ENCODE measurements around the gene SEC61B.

SEC61B gene

DNA sequence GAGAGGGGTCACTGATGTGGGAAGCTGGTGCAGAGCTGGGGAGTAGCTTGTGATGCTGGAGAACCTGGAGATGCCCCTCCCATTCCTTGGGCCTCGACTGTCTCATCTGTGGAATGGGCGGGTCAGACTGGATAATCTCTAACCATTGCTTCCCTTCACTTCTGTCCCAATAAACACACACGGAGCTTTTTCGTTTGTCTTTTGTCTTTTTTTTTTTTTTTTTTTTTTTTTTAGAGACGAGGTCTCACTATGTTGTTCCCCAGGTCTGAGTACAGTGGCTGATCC lies 36.8 kb upstream of the SEC61B start:
- H3K27ac ChIP-seq, result no peak overlapping the region
- TF ChIP-seq, protein P1, sequence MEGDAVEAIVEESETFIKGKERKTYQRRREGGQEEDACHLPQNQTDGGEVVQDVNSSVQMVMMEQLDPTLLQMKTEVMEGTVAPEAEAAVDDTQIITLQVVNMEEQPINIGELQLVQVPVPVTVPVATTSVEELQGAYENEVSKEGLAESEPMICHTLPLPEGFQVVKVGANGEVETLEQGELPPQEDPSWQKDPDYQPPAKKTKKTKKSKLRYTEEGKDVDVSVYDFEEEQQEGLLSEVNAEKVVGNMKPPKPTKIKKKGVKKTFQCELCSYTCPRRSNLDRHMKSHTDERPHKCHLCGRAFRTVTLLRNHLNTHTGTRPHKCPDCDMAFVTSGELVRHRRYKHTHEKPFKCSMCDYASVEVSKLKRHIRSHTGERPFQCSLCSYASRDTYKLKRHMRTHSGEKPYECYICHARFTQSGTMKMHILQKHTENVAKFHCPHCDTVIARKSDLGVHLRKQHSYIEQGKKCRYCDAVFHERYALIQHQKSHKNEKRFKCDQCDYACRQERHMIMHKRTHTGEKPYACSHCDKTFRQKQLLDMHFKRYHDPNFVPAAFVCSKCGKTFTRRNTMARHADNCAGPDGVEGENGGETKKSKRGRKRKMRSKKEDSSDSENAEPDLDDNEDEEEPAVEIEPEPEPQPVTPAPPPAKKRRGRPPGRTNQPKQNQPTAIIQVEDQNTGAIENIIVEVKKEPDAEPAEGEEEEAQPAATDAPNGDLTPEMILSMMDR (conservative IDR thresholded peaks at IDR 0.05), result no peak

DNA sequence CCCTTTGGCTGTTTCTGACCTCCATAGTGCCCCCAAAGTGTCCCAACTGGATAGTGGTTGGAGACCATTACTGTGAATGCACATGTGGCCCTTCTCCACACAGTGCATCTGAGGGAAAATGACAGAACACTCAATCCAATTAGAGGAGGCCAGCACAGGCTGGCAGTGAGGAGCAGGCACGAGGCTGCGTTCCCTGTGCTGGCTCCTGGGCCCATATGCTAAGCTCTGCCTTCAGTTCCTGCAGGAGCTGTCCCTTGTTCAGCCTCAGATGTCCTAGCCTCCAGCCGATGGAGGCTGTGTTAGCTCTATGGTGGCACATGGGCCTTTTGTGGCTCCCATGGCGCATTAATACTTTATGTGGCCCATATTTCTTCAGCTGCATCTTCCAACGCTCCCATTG lies 36.1 kb upstream of the SEC61B start:
- no peak overlapping the region for H3K27ac ChIP-seq
- TF ChIP-seq, protein P1 (conservative IDR thresholded peaks at IDR 0.05), result no peak

DNA sequence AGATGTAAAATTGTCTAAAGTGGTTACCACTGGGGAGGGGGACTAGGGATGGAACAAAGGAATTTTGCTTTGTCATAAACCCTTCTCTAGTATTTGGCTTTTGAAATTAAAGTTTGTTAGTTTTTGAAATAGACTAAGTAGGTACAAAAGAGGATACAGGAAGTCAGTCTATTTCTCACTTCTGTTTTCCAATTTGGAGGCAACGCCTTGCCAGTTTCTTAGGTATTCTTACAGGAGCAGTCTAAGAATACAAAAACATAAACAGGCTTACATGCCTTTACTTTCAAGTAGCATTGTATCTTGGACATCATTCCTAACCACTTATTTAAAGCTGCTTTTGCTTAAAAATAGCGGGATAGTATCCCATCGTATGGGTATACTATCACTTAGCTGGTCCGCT lies 34.8 kb upstream of the SEC61B start:
- no peak overlapping the region for H3K27ac ChIP-seq
- TF ChIP-seq, protein P1 (conservative IDR thresholded peaks at IDR 0.05), result no peak

DNA sequence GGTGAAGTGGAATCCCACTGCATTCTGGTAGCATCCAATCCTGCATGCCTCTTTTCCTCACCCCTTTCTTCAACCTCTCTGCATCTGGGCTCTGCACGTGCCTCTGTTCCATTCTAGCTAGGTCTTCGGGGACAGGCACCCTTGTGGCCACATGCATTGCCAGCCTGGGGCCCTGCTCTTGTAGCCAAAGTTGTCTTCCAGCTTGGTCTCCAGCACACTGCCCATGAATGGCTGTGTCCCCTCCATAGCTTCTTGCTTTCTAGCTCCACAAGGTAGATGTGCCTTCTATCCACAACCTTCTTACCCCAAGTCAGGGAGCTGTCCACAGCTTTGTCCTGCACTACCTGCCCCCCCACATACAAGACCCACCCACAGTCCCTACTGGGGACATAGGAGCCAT lies 32.9 kb upstream of the SEC61B start:
- TF ChIP-seq, protein P1 (conservative IDR thresholded peaks at IDR 0.05), result no peak
- H3K27ac ChIP-seq, result no peak overlapping the region

DNA sequence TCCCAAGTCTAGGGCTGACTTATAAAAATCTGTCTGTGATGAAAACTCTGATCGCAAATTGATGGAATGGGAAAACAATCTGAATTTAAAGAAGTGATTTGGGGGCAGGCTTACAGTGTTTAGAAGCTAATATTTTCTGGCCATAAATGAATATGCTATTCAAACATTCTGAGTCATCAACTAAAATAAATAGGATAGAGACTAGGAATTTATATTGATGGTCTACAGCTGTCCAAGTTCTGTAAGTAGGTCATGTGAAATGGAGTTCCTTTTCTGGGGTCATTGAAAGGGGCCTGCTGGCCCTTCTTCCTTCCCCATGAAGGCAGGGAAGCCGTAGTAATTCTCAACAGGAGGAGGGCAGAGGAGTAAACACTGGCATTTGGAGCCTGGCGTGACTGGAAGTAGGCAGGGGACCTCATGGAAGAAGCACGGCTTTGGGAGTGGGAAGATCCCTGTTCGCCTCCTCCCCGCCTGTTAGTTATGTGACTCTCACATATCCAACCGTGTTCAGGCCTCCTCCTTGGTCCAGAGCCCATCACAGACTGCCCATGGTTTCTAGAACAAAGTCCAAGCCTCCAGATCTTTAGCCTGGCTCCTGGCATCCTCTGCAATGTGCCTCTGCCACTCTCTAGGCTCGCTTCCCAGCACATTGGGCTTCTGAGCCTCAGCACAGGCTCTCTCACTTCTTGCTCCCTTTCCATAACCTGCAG lies 32.0 kb upstream of the SEC61B start:
- TF ChIP-seq, protein P1 (conservative IDR thresholded peaks at IDR 0.05), result no peak
- H3K27ac ChIP-seq, result no peak overlapping the region

DNA sequence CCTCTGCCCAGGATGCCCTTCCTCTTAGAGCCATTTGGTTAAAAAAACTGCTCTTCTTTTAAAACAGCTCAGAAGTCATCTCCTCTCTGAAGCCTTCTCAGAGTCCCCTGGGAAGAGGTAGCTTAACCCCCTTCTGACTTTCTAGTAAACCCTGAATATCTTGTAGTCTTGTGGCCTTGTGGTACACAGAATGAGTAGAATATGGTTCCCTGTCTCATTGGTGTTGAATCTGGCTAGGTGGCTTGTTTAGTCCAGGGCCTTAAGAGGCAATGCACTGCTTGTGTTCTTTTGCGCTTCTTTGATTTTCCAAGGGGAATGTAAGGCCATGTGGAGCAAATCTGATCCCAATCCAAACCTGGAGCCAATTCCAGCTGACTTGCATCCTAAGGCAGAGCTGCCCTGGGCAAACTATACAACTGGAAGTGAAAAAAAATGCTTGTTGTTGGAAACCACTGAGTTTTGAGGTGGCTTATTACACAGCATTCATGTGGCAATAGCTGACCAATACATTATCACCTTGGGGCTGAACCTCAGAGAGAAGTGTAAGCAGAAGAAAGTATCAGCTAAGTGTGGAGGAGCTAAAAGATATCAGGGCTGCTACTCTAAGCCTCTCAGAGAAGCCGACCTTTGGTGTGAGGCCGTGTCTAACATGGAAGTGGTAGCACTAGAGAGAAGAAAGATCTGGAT lies 31.3 kb upstream of the SEC61B start:
- no peak overlapping the region for H3K27ac ChIP-seq
- TF ChIP-seq, protein P1 (conservative IDR thresholded peaks at IDR 0.05), result no peak

DNA sequence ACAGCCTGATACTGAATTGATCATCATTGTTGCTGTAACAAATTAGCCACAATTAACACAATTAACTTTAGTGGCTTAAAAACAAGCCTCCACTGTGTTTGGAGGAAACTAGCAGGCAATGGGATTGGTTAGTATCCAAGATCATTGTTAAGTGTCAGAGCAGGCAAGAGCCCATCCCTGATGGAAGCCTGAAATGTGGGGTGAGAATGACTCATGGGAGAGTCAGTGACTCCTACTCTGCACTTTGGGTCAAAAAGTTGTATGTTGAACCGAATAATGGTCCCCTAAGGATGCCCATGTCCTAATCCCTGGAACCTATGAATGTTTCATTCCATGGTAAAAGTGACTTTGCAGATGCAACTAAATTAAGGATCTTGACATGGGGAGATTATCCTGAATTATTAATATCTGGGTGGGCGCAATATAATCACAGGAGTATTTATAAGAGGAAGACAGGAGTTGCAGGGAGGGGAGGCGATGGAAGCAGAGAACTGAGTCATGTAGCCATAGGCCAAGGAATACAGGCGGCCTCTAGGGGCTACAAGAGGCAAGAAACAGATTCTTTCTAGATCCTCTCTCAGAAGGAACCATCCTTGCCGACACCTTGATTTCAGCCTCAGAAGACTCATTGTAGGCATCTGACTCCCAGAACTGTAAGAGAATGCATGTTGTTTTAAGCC lies 29.2 kb upstream of the SEC61B start:
- H3K27ac ChIP-seq, result no peak overlapping the region
- TF ChIP-seq, protein P1 (conservative IDR thresholded peaks at IDR 0.05), result peak; percentile 24
